Islet of Langerhans (tissue), 1 donor: Measurements from ENCODE around the gene INO80.
"Not testable (repeated sequence)": the region's sequence is repeated elsewhere in the genome, so short reads cannot be mapped to it uniquely, and the experiment has no call there.

Source experiments
- FAIRE-seq: peaks from one replicate; lab custom pipeline; 2011; peaks lifted over from hg19 to GRCh38; lab: Jason Lieb, UNC

Gene INO80

DNA sequence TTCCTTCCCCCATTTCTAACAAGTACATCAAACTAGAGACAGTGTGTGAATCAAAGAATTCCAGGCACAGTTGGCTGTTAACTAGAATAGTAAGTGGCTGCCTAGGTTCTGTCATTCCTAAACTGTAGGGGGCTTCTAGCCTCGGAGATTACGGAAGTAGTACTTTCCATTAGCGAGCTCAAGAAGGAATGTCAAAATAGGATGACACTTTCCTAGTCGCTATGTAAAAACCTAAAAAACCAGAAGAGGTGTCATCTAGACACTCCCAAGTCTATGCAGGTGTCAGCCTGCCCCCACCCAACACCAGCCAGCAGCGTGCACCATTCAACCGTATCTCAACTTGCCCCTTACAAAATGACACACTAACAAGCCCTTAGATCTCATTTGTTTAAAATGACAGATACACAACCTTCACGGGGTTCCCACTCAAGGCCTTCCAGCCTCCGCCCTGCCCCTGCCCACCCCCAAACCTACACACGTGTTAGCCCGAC, 874 bp downstream of the INO80 start:
- FAIRE-seq = no peak

DNA sequence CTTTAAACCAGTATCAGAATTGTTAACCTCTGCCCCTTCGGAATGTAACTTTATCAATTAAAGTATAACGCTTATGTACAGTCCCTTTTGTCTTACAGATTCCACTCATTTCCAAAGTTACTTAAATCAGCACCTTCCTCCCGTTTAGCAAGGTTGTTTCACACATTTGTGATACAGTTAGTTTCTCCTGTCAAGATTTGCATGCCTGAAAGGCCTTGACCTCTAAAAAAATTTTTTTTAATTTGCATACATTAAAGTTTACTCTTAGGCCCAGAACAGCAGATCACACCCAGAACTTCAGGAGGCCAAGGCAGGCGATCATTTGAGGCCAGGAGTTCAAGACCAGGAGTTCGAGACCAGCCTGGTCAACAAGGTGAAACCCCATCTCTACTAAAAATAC, 9.1 kb downstream of the INO80 start:
- no peak for FAIRE-seq

DNA sequence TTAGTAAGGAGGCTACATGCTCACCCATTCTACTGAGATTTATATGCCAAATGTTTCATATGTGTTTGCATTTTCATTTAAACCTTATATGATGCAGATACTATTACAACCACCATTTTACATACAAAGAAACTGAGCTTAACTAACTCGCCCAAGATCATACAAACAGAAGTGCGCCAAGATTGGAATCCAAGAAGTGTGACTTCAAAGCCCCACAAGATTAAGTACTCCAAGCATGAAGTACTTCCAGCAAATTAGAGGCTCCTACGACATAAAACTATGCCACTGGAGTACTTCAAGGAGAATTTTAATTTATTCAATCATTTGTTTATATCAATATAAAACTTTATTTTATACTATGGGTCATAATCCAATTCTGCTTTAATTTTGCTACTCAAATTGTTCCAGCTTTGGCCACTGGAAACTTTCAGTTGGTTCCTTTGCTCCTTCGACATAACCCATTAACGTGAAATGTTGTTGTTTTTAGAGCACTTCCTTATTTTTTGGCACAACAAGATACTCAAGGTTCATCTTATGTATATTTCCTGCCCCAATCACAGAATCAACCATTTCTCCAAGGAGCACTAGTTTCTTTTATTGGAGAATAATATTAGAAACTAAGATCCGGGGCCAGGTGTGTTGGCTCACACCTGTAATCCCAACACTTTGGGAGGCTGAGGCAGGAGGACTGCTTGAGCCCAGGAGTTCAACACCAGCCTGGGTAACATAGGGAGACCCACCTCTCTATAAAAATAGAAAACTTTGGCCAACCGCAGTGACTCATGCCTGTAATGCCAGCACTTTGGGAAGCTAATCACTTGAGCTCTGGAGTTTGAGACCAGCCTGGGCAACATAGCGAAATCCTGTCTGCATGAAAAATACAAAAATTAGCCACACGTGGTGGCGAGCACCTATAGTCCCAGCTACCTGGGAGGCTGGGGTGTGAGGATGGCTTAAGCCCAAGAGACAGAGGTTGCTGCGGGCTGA, 10.4 kb downstream of the INO80 start:
- no peak for FAIRE-seq

DNA sequence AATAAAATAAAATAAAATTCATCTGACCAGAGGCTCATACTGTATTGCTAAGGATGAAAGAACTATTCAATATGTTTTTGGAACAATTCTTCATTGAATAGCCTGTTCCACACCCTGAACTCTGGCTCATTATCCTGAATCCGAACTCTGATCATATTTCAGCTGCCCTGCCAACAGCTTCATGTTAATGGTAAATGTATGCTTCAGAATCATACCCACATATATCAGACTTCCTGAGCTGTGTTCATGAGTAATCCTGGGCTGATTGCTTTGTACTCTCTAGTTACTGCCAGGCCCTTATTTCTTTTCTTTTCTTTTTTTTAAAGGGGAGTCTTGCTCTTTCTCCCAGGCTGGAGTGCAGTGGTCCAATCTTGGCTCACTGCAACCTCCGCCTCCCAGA, 11.8 kb downstream of the INO80 start:
- no peak for FAIRE-seq

DNA sequence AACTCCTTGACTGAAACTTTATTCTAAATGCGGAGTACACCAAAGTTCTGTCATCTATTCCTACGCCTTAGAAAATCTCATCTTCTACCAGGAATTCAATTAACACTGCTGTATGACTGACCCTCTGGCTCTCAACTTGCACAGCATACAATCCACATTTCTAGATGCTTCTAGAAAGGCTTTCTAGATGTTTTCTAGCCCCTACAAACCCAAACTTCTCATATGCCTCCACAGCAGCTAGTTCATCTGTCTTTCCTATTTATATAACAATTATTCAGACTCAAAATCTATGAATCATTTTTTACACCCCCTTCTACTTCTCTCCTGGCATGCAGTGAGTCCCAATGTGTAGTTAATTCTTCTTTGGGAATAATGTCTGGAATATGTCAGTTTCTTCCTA, 13.2 kb downstream of the INO80 start:
- FAIRE-seq = no peak

DNA sequence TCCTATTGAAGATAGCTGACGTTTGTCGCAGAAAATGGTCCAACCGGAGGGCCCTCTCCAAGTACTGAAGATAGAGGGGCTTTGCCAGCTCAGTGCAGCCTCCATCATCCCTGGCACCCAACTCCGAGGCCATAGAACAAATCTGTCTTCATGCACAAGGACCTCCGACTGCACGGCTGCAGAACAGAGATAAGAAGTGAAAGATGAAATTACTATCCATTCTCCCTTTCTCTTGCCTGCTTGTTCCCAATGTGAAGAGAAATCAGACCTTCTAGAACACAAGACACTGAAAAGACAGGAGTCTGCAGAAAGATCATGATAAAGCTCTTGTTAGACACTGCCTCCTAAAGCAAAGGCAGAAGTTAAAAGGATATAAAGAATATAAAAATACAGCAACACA, 19.9 kb downstream of the INO80 start:
- no peak for FAIRE-seq

DNA sequence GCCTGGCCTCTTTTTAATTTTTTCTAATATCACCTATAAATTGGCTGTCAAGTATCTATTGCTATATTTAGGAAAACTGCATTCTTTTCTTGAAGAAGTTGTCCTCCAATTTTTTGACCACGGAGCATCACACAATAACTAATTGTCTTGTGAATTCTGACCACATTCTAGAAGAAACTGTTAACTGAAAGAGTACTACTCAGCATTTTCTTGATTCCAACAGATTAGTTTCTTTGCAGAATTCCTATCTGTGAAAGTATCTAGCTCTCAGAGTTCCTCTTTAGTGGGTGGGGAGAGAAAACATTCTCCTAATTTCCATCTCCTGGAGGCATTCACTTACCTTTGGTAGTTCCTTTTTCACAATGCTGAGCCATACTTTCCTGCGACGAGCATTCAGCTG, 31.1 kb downstream of the INO80 start:
- no peak for FAIRE-seq

DNA sequence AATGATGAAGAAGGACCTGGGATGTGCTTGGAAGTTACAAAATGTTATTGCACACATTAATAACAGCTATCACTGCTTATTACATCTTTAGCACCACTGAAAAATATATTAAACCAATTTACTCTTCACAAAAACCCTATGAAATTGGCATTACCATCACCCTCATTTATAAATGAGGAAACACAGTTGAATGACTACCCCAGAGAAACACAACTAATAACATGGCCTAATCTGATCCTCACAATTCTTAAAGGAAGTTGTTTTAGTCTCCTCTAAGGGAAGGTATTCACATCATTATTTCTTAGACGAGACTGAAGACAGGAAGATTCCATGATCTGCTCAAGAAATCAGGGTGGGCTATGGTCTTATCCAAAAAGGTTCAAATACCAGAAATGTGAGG, 35.9 kb downstream of the INO80 start:
- no peak for FAIRE-seq

DNA sequence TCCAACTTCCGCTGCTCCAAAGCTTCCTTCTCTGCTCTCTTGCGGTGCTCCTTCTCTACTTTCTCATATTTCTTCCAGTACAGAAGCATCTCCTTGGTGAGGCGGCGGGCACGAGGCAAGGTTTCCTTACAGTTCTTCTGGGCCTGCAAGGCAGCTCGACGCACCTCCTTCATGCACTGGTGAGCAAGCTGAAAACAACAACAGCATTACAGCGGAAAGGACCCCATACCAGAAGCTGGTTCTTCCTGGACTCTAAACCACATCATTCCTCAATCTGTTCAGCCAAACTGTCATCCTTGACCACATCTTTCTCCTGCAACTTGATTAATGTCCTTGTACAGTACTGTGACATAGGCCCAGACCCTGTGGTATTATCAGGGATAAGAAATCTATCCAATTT, 36.4 kb downstream of the INO80 start:
- no peak for FAIRE-seq

DNA sequence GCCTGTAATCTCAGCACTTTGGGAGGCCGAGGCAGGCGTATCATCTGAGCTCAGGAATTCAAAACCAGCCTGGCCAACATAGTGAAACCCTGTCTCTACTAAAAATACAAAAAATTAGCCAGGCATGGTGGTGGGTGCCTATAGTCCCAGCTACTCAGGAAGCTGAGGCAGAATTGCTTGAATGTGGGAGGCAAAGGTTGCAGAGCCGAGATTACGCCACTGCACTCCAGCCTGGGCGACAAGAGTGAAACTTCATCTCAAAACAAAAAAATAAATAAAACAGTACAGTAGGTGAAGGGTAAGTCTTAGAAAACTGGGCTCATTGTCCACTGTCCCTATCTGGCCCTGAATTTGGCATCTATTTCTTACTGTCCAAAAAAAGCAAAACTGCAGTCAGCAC, 37.2 kb downstream of the INO80 start:
- not testable (repeated sequence) for FAIRE-seq

DNA sequence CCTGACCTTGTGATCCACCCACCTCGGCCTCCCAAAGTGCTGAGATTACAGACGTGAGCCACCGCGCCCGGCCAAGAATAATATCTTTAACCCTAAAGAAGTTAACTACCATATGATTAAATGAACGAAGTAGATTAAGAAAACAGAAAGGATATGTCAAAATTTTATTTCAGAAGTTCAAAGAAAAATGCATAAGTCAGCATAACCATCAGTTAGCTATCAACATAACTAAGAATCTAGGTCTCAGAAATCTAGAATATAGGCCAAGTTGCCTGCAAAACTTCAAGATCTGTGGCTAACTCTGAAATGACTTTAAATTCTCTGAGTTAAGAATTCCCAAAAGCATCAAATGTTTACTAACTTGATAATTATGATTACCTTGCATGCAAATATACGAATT, 38.0 kb downstream of the INO80 start:
- no peak for FAIRE-seq

DNA sequence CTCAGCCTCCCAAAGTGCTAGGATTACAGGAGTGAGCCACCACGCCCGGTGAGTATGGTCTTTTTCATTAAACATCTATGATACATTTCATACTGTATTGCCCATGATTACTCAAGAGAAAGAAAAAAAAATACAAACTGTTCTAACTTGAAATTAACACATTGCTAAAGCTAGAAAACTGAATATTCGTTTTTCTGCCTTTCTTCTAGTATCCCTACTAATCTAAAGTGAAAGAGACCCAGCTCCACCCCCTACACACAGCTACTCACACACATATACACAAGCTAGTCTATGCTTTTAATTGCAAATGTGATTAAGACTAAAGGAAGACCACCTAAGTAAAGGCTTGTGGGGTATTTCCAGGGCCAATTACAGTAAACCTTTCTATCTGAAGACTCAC, 43.1 kb downstream of the INO80 start:
- no peak for FAIRE-seq

DNA sequence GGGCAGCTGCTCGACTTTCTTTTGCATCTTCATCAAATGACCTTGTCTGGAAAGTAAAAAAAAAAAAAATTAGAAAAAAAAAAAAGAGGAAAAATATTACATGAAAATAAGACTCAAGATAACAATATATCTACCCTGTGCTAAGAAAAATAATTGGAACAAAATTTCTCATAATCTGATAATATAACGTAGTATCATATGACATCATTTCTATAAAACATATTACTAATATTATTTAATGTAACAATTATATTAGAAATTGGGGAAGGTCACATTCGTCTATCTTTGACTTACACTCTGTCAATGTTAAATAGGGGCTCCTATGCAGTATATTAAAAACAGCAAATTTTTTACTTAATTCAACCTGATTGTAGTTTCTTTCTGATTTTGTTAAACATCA, 44.1 kb downstream of the INO80 start:
- peak; percentile 81 for FAIRE-seq

DNA sequence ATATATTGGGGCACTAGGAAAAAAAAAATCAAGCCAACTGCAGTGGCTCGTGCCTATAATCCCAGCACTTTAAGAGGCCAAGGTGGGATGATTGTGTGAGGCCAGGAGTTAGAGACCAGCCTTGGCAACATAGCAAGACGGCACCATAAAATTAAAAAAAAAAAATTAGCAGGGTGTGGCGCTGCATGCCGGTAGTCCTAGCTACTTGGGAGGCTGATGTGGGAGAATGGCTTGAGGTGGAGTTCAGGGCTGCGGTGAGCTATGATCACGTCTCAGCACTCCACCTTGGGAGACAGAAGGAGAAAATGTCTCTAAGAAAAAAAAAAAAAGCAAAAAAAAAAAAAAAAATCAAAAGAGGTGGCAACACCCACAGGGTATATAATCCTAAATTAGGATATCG, 49.6 kb downstream of the INO80 start:
- no peak for FAIRE-seq

DNA sequence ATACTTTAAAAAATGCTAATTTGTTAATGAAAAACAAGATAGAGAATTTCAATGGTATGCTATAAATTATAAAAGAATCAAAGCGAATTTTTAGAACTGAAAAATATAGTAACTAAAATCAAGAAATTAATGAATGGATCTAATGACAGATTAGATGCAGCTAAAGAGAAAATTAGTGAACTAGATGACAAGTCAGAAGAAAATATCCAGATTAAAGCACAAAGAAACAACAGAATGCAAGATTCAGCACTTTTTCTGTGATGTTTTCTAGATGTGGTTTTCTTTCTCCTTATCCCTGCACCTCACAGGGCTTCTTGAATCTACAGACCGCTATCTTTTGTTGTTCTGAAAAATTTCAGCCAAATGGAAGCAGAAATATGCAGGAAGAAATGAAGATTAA, 54.4 kb downstream of the INO80 start:
- peak; percentile 81 for FAIRE-seq

DNA sequence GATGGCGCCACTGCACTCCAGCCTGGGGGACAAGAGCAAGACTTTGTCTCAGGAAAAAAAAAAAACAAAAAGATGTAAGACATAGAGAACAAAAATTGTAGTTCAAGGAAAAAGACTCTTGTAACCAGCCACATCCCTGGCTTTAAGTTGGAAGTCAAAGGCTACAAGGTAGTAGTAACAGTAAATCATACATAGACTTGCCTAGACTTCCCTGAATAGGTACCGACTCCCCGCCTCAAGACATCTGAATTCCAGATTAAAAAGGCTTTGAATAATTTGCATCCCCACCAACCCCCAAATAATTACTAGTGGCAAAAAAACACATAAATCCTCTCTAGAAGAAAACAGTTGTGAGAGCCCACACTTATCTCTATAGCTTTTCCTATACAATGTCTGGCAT, 55.6 kb downstream of the INO80 start:
- FAIRE-seq = no peak

DNA sequence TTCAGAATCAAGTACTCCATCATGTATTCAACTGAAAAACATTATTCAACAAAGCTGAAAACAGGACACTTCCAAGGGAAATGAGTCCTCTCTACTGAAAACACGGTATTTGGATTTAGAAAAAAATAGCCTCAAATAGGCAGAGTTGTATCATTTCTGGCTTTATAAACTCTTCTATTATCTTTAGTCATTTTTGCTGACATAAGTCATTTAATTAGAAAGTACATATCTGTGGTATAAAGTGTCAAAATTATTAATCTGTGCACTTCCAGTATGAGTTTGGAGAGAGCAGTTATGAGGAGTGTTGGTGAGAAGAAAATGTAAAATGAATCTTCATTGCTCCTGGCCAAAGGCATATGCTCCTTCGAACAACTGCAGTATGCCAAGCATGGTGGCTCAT, 59.3 kb downstream of the INO80 start:
- FAIRE-seq = peak; percentile 17

DNA sequence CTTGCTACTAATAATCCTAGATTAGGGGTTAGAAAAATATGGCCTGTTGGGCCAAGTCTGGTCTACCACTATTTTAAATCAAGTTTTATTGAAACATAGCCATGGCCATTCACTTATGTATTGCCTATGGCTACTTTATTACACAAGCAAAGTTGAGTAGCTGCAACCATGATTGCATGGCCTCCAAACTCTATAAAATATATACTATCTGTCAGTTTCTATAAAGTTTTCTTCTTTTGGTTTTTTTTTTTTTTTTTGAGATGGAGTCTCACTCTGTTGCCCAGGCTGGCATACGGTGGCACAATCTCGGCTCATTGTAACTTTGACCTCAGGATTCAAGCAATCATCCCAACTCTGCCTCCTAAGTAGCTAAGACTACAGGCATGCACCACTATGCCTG, 60.4 kb downstream of the INO80 start:
- no peak for FAIRE-seq

DNA sequence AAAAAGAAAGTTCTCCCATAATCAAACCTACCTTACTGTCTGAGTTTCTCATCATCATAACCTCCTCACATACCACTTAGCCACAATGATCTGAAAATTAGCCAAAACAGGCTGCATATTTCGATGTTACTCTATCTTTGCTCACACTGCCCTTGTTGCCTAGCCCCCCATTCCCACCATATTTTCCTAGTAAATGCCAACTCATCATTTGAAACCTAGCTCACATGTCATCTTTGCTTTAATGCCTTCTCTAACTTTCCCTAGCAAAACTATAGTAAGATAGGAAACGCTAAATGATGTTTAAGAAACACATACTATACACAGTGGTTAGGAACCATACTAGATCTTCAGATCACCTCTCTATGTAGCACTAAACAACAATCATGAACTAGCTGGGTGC, 64.9 kb downstream of the INO80 start:
- no peak for FAIRE-seq

DNA sequence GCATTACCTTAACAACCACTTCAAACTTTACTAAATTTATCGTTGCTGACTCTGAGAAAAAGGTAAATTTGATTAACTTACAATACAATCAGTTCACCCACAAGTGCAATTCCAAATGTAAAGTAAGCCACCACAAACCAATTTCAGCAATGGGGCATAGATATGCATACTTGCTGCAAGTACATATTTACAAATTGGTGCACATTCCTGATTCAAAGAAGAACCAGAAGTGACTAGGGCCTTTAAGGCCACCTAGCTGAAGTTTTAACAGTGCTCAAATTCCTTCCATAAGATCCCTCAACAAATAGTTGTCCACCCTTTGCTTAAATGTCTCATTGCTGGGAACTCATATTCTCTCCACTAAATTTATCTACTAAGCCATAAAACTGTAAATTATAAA, 67.2 kb downstream of the INO80 start:
- no peak for FAIRE-seq

DNA sequence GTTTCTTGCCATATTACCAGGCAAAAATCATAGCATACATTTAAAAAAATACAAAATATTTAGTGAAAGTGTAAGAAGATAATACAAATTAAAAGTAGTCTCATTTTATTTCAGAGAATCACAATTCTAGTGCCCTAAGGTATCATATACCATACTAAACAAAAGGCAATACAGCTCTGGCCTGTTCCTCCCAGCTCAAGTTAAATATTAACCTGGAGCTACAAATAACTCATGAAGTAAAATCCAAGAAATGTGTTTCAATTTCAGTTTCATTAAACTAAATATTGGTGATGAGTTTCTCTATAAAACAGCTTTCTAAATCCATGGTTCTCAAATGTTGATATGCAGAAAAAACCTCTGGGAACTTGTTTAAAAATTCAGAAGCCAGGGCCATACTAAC, 67.7 kb downstream of the INO80 start:
- FAIRE-seq = peak; percentile 98

DNA sequence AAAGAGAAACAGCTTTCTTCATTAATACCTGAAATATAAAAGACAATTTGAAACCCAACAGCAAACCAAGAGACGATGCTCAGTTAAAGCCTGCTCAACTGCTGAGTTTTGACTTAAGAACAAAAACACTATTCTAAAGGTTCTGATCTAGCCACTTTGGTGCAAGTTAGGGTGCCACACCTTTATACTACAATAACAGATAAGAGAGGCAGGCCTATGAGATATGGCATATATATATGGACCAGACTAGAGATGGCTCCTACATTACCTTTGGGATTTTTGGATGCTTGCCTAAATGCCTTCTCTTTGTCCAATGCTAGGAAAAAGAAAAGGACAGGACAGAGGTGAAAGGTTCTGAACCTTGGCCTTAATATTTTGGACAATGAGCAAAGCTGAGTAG, 68.6 kb downstream of the INO80 start:
- FAIRE-seq = no peak

DNA sequence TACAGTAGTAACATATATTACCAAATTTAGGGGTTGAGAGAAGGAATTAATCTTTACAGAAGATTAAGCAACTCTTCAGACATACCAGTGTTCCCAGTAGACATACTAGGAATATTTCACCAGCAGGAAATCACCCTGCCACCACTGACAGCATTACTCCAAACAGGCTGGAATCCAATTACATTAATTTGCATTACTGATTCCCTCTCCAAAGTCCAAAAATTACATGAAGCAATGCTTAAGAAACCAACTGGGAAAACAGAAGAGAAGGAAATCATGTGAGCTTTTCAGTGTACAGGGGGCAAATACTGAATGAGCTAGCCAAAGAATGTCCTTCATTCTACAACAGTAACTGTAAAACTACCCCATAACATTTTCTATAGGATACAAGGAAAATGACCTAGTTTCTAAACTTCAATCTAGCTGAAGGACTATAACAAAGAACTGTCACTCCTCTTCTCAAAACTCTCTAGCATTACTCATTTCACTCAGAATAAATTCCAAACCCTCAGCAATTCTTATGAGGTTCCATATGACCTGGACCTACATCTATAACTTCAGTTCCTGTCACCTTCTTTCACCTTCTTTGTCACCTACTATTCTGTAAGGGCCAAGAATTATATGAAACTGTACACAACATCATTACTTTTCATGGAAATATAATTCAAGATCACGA, 72.7 kb downstream of the INO80 start:
- FAIRE-seq = no peak

DNA sequence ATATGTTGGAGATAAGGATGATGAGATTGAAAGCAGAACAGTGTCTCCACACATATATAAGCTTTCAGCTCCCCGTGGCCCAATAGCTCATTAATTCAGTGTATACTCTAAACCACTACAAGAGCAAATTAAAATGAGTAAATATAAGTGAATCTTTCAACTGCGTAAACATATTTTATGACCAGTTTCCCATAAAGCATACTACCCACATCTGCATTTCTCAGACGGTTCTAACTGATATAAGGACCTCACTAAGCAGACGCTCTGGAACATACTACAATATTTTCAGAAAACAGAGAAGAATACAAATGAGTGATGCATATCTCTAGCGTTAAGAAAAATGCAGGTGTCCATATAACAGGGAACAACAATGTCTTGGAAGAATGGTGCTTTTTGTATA, 73.2 kb downstream of the INO80 start:
- no peak for FAIRE-seq
